Peyer's patch (tissue), 4 donors: ENCODE measurements around the gene USF2. TPM values are rescaled to one million over a fixed set of nuclear protein-coding genes. Genes with fewer than 3 reads are reported as not detected.
"Not testable (repeated sequence)": the region's sequence is repeated elsewhere in the genome, so short reads cannot be mapped to it uniquely, and the experiment has no call there.

ENCODE experiments used
- DNase-seq, 3 donors: peaks; one replicate each; pipeline ENCODE4 v3.0.0-alpha.2; 2017 to 2019
- H3K27ac ChIP-seq, 4 donors: fragments of 200-600 bp; sonication (generic); one replicate each; pipeline ENCODE4 v1.5.1; 2016 to 2019
- H3K27me3 ChIP-seq, 2 donors: fragments of 200-600 bp; sonication (generic); one replicate each; pipeline ENCODE4 v1.5.1; 2019
- H3K36me3 ChIP-seq, 3 donors: fragments of 200-600 bp; sonication (generic); one replicate each; pipeline ENCODE4 v1.5.1; 2016 to 2019
- H3K4me1 ChIP-seq, 4 donors: fragments of 200-600 bp; sonication (generic); one replicate each; pipeline ENCODE4 v1.5.1; 2016 to 2019
- H3K4me3 ChIP-seq, 4 donors: fragments of 200-600 bp; sonication (generic); 1 replicate in 3 of 4; 2 replicates in 1 of 4; pipeline ENCODE4 v1.5.1; 2016 to 2019; ENCODE audit warnings: mild to moderate bottlenecking in 1 of 4
- H3K9me3 ChIP-seq, 4 donors: fragments of 200-600 bp; sonication (generic); one replicate each; pipeline ENCODE4 v1.5.1; 2016 to 2019; ENCODE audit warnings: mild to moderate bottlenecking in 1 of 4
- CTCF ChIP-seq, 6 experiments: fragments of 450-650 bp in 4 of 6; fragments of 200-600 bp in 2 of 6; sonication (generic) in 1 of 6; IDR thresholded peaks; one replicate each; pipeline ENCODE4 v1.5.1; 2017 to 2019; ENCODE audit warnings: antibody characterized with exemption in 6 of 6, mild to moderate bottlenecking in 3 of 6, moderate library complexity in 1 of 6
- POLR2A ChIP-seq, 2 donors: fragments of 450-650 bp; IDR thresholded peaks; one replicate each; pipeline ENCODE4 v1.5.1; 2017; ENCODE audit warnings: antibody characterized with exemption in 2 of 2, mild to moderate bottlenecking in 2 of 2, moderate library complexity in 2 of 2
- total RNA-seq, 4 donors: library from RNA; depleted of rRNA; stranded (reverse); fragments of >200 nt; gene quantifications; one replicate each; pipeline ENCODE4 v1.1.0, GENCODE V29; 2016

The USF2 gene
- total RNA-seq, 4 donors from 2014 or later, result 112 to 201 (median 142) TPM

GRCh38 chr19:35284153-35285094 is 15.7 kb downstream of the USF2 start:
- H3K4me3 ChIP-seq, result no peak overlapping the region
- no peak for DNase-seq
- no peak for TF ChIP-seq POLR2A (IDR thresholded peaks at IDR 0.05)
- no peak for TF ChIP-seq CTCF (IDR thresholded peaks at IDR 0.05)
- peaks cover 0 to under 1% (median 0%) of the 10 kb centered on the region in 3 donors for H3K36me3 ChIP-seq
- H3K27me3 ChIP-seq, result no peaks in the 10 kb centered on the region
- H3K9me3 ChIP-seq, result no peaks in the 10 kb centered on the region
- peaks cover 0 to 6% (median 0%) of the 10 kb centered on the region in 4 donors for H3K4me1 ChIP-seq
- no peak overlapping the region for H3K27ac ChIP-seq

GRCh38 chr19:35285095-35285449 is 16.3 kb downstream of the USF2 start:
- Histone ChIP-seq H3K9me3 (no peaks in the 10 kb centered on the region), H3K27me3 (no peaks in the 10 kb centered on the region), H3K27ac (no peak overlapping the region), H3K36me3 (no peaks in the 10 kb centered on the region), H3K4me1 (peaks cover 0 to 6% (median 0%) of the 10 kb centered on the region in 4 donors), H3K4me3 (no peak overlapping the region)
- no peak for TF ChIP-seq CTCF (IDR thresholded peaks at IDR 0.05)
- no peak for TF ChIP-seq POLR2A (IDR thresholded peaks at IDR 0.05)
- DNase-seq, result no peak

GRCh38 chr19:35285465-35285864 is 16.7 kb downstream of the USF2 start:
- H3K27me3 ChIP-seq, H3K4me1 ChIP-seq, H3K36me3 ChIP-seq, H3K27ac ChIP-seq, H3K4me3 ChIP-seq, H3K9me3 ChIP-seq, DNase-seq: not testable (repeated sequence)

- not testable (repeated sequence) for DNase-seq, H3K4me1 ChIP-seq, H3K9me3 ChIP-seq, H3K36me3 ChIP-seq, H3K27me3 ChIP-seq, H3K27ac ChIP-seq, H3K4me3 ChIP-seq
Measured at GRCh38 chr19:35286101-35286500, 17.3 kb downstream of the USF2 start.

GRCh38 chr19:35287713-35288112 is 19.0 kb downstream of the USF2 start:
- Histone ChIP-seq H3K36me3 (no peaks in the 10 kb centered on the region), H3K9me3 (no peaks in the 10 kb centered on the region), H3K27me3 (no peaks in the 10 kb centered on the region), H3K4me1 (no peaks in the 10 kb centered on the region), H3K4me3 (no peak overlapping the region), H3K27ac (no peak overlapping the region)
- no peak for DNase-seq
- TF ChIP-seq POLR2A (IDR thresholded peaks at IDR 0.05) (no peak), CTCF (IDR thresholded peaks at IDR 0.05) (no peak)

- no peak for TF ChIP-seq CTCF (IDR thresholded peaks at IDR 0.05)
- TF ChIP-seq POLR2A (IDR thresholded peaks at IDR 0.05), result no peak
- no peaks in the 10 kb centered on the region for H3K4me1 ChIP-seq
- no peak for DNase-seq
- no peak overlapping the region for H3K27ac ChIP-seq
- H3K27me3 ChIP-seq, result no peaks in the 10 kb centered on the region
- no peaks in the 10 kb centered on the region for H3K36me3 ChIP-seq
- H3K9me3 ChIP-seq, result no peaks in the 10 kb centered on the region
- H3K4me3 ChIP-seq, result no peak overlapping the region
Measured at GRCh38 chr19:35288331-35288730, 19.6 kb downstream of the USF2 start.
